Diencephalon (tissue), 1 donor: ENCODE results near the gene MRM3. TPM values are rescaled to one million over a fixed set of nuclear protein-coding genes. Genes with fewer than 3 reads are reported as not detected.

Experiments
- total RNA-seq: library from RNA; depleted of rRNA; stranded (reverse); fragments of >200 nt; gene quantifications from one replicate; pipeline ENCODE4 v1.2.3, GENCODE V29; 2014

The MRM3 gene, protein sequence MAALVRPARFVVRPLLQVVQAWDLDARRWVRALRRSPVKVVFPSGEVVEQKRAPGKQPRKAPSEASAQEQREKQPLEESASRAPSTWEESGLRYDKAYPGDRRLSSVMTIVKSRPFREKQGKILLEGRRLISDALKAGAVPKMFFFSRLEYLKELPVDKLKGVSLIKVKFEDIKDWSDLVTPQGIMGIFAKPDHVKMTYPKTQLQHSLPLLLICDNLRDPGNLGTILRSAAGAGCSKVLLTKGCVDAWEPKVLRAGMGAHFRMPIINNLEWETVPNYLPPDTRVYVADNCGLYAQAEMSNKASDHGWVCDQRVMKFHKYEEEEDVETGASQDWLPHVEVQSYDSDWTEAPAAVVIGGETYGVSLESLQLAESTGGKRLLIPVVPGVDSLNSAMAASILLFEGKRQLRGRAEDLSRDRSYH
- 18.9 TPM for total RNA-seq

DNA sequence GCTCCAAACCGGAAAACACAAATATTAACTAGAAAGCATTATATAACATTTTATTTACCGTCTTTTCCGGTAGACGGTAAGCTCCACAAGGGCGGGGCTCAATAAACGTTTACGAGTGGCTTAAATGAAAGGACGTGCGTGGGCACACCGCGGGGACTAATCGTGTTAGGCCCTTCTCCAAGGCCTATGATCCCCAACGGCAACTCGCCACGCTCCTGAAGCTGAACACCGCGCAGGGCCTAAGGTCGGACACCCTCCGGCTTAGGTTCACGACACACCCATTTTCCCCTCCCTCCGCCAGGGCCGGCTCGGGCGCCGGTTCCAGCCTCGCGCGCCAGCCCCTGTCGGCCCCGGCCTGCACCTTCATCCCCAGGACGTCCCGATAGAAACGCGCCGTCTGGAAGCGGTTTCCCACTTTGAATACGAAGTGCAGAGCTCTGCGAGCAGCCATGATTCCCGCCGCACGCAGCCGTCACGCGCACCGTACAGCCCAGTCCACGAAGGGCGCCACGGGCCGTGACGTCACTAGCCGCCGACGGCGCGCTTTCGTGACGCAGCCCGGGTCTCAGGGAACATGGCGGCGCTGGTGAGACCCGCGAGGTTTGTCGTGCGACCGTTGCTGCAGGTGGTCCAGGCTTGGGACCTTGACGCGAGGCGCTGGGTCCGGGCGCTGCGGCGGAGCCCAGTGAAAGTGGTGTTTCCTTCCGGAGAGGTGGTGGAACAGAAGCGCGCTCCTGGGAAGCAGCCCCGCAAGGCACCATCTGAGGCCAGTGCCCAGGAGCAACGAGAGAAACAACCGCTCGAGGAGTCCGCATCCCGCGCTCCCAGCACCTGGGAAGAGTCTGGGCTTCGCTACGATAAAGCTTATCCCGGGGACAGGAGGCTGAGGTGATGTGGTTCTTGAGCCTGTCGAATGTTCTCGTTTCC is at the start of gene MRM3, which contains the start of gene GLOD4:
TSS of gene MRM3 (plus strand) at position 549 of the 927 bp plus-strand sequence. CDS start at position 575, 26 bp downstream.
TSS of gene GLOD4 (minus strand) at position 476 of the 927 bp plus-strand sequence. CDS start at position 451, 25 bp downstream.

DNA sequence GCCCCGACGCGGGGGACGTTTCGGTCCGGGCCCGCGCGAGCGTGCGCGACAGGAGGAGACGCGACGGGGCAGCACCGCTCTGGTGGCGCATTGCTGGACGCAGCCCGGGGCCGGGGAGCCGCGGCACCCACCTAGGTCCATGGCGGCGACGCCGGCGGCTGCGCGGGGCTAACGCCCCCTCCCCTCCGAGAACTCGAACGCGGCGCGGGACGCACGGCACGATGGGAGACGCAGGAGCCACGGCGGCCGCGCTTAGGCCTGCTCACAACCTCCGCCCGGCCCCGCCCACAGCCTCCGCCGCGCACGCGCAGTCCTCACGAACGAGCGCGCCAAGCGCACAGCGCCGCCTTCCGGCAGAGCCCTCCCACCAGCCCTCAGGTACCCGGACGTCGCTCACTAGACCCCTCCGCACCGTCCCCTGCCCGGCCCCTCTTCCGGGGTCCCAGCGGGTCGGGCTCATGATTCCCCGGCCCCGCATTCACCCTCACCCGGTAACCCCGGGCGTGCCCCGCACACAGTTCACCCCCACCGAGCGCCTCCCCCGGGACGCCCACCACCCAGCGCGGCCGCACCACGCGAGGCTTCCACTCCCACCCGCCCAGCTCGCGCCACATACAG is 30.0 kb upstream of the MRM3 start, which contains the start of gene GEMIN4:
TSS of gene GEMIN4 (minus strand) at position 263 of the 618 bp plus-strand sequence. CDS start at position 141, 122 bp downstream.

Other genes with a start within 250 kb of the MRM3 start
- gene VPS53, start 67.5 kb upstream of the MRM3 start, total RNA-seq = 31.1 TPM
- gene TLCD3A, start 49.8 kb upstream of the MRM3 start, total RNA-seq = 13.6 TPM
- gene GEMIN4, start 30.1 kb upstream of the MRM3 start, total RNA-seq = 10.6 TPM
- 67.6 TPM for gene GLOD4, start 73 bp upstream of the MRM3 start, total RNA-seq
- 20.8 TPM for gene NXN, start 197.4 kb downstream of the MRM3 start, total RNA-seq
- 14.8 TPM for gene TIMM22, start 214.8 kb downstream of the MRM3 start, total RNA-seq